T-cell (primary cell): Measurements from ENCODE around the gene KRTAP6-2. TPM values are rescaled to one million over a fixed set of nuclear protein-coding genes. Genes with fewer than 3 reads are reported as not detected.

Experiments used
- ATAC-seq, 4 experiments: fragments of 200-7000 bp in 3 of 4; fragments of 150-1000 bp in 1 of 4; cut with Tn5 transposase; replicated peaks in 1 of 4; 1 replicate in 3 of 4; 2 replicates in 1 of 4; pipeline ENCODE4 v1.10.0; 2021; ENCODE audit warnings: moderate library complexity in 3 of 4, mild to moderate bottlenecking in 2 of 4, moderate number of reproducible peaks in 1 of 4
- CTCF ChIA-PET, 2 donors: fragments of 300-600 bp; sonication (Branson Sonifier 250); formaldehyde crosslinking; loops; one replicate each; lab custom pipeline; 2022; ENCODE audit warnings: antibody characterized with exemption in 2 of 2; lab: Charles Lee
- POLR2A ChIA-PET, 2 donors: fragments of 300-600 bp; sonication (Branson Sonifier 250); formaldehyde crosslinking; loops; one replicate each; lab custom pipeline; 2022; ENCODE audit warnings: antibody characterized with exemption in 2 of 2; lab: Charles Lee
- DNase-seq, 35 experiments: peaks; one replicate each; pipeline versions ENCODE4 v3.0.0 to v3.0.0-alpha.2; 2013 to 2023
- H3K27ac ChIP-seq: one replicate; pipeline ENCODE4 v1.5.1; 2013; ENCODE audit warnings: low read length
- H3K27me3 ChIP-seq, 2 experiments: replicated peaks in 1 of 2; 1 replicate in 1 of 2; 2 replicates in 1 of 2; pipeline versions ENCODE4 v1.6.1 to v1.7.0; 2013; ENCODE audit warnings: low read length in 1 of 2, mixed read lengths in 1 of 2; ENCODE audit not compliant: control insufficient read depth in 2 of 2, insufficient read depth in 2 of 2; ENCODE audit errors: extremely low read depth in 1 of 2
- H3K36me3 ChIP-seq, 2 donors: 1 replicate in 1 of 2; 2 replicates in 1 of 2; pipeline versions ENCODE4 v1.6.1 to v1.7.0; 2013; ENCODE audit warnings: low read length in 1 of 2; ENCODE audit not compliant: control insufficient read depth in 2 of 2, insufficient read depth in 1 of 2; ENCODE audit errors: extremely low read depth in 1 of 2
- H3K4me1 ChIP-seq, 2 experiments: 1 replicate in 1 of 2; 2 replicates in 1 of 2; pipeline versions ENCODE4 v1.6.1 to v1.7.0; 2013; ENCODE audit warnings: low read length in 2 of 2, mixed read lengths in 1 of 2; ENCODE audit not compliant: insufficient read depth in 2 of 2, control insufficient read depth in 1 of 2; ENCODE audit errors: extremely low read depth in 1 of 2
- H3K4me3 ChIP-seq, 2 donors: 1 replicate in 1 of 2; 2 replicates in 1 of 2; pipeline versions ENCODE4 v1.5.1 to v1.7.0; 2013; ENCODE audit warnings: mild to moderate bottlenecking in 2 of 2, low read length in 1 of 2, moderate library complexity in 1 of 2; ENCODE audit not compliant: control insufficient read depth in 1 of 2; ENCODE audit errors: extremely low read depth in 1 of 2
- H3K9me3 ChIP-seq: 2 replicates; pipeline ENCODE4 v1.7.0; 2013
- H3K27ac Mint-ChIP-seq, 2 donors: one replicate each; pipeline ENCODE4 v1.8.0; 2020 to 2021; ENCODE audit warnings: mild to moderate bottlenecking in 2 of 2, mixed read lengths in 2 of 2
- H3K27me3 Mint-ChIP-seq, 2 donors: one replicate each; pipeline ENCODE4 v1.8.0; 2021 to 2022; ENCODE audit warnings: mixed read lengths in 2 of 2
- H3K36me3 Mint-ChIP-seq: one replicate; pipeline ENCODE4 v1.8.0; 2021; ENCODE audit warnings: mixed read lengths
- H3K4me1 Mint-ChIP-seq, 3 donors: one replicate each; pipeline ENCODE4 v1.8.0; 2020 to 2022; ENCODE audit warnings: mixed read lengths in 3 of 3, mild to moderate bottlenecking in 1 of 3
- H3K4me3 Mint-ChIP-seq, 3 donors: one replicate each; pipeline ENCODE4 v1.8.0; 2020 to 2022; ENCODE audit warnings: mild to moderate bottlenecking in 3 of 3, mixed read lengths in 3 of 3, moderate library complexity in 3 of 3
- H3K9me3 Mint-ChIP-seq, 3 donors: one replicate each; pipeline ENCODE4 v1.8.0; 2020 to 2022; ENCODE audit warnings: mixed read lengths in 3 of 3
- WGBS: methylation state at CpG from one replicate; pipeline ENCODE4 v1.1.5; 2013; ENCODE audit warnings: missing lambda C conversion rate; ENCODE audit not compliant: insufficient coverage; 5-methylcytosine and 5-hydroxymethylcytosine counted together
- total RNA-seq, 35 experiments: library from RNA in 6 of 35; stranded (reverse) in 6 of 35; fragments of 120-200 nt in 1 of 35; gene quantifications; one replicate each; pipeline versions ENCODE4 v1.2.1 to v1.2.4 and lab custom pipeline; 2013 to 2026

The KRTAP6-2 gene
- total RNA-seq, 5 donors from 2014 or later (not counting 1 experiment from before 2014, with no cell fraction given), result not detected

DNA sequence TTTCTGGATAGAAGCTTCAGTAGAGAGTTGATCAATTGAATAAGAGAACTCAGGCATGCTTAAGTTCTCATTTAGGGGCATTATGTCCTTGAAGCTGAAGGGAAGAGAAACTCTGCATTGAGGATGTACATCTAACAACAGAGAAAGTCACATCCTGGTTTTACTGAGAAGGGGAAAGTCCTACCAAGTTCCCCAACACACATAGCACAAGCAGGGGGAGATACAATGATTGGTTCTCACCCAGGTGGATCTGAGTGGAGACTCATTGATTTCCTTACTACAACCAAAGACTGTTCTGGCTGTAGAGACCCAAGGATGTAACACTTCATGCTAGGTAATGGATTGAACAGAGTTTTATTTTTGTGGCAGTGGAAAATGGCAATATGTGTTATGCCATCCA, 16.5 kb upstream of the KRTAP6-2 start:
- H3K27ac ChIP-seq, result no peak overlapping the region
- H3K36me3 ChIP-seq, result no peaks in the 10 kb centered on the region
- no peaks in the 10 kb centered on the region for H3K27me3 ChIP-seq
- ATAC-seq (no peak), DNase-seq (no peak)
- Mint-ChIP-seq H3K4me1 (no peaks in the 10 kb centered on the region), H3K27ac (no peak overlapping the region), H3K9me3 (peaks cover 4 to 5% (median 4%) of the 10 kb centered on the region in 3 donors), H3K27me3 (peaks cover 0 to 3% of the 10 kb centered on the region in 2 donors), H3K36me3 (no peaks in the 10 kb centered on the region), H3K4me3 (no peak overlapping the region)
- POLR2A ChIA-PET, result no interaction called here
- CTCF ChIA-PET, result no interaction called here
- no peaks in the 10 kb centered on the region for H3K4me1 ChIP-seq
- H3K9me3 ChIP-seq, result no peaks in the 10 kb centered on the region
- no peak overlapping the region for H3K4me3 ChIP-seq

DNA sequence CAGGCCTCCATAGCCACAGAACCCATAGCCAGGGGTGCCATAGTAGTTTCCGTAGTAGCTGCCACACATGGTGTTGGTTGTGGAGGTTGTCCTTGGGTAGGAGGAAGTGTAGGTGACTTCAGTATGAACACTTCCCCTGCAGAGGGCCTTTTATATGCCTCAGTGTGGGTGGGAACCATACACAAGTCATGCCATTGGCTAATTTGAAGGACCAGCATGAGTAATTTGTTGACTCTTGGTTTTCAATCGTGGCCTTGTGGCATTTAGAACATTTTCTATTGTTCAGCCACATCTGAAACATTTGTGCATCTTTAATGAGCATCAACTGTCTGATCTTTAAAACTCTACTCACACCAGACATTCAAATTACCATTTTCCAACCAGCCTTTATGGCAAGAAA, 15.1 kb upstream of the KRTAP6-2 start, which contains the start of gene KRTAP6-1:
TSS of gene KRTAP6-1 (minus strand) at position 95 of the 400 bp plus-strand sequence. CDS start at position 69, 26 bp downstream.
- Histone ChIP-seq H3K4me3 (no peak within 1 kb of the TSS), H3K27ac (no peak within 1 kb of the TSS), H3K27me3 (no peaks in the 10 kb centered on the region), H3K9me3 (no peaks in the 10 kb centered on the region), H3K36me3 (no peaks in the 10 kb centered on the region), H3K4me1 (no peaks in the 10 kb centered on the region)
- Mint-ChIP-seq H3K4me3 (no peak within 1 kb of the TSS), H3K36me3 (no peaks in the 10 kb centered on the region), H3K4me1 (no peaks in the 10 kb centered on the region), H3K27ac (no peak within 1 kb of the TSS), H3K27me3 (peaks cover 0 to 3% of the 10 kb centered on the region in 2 donors), H3K9me3 (peaks cover 4 to 5% (median 4%) of the 10 kb centered on the region in 3 donors)
- DNase-seq (no peak), ATAC-seq (no peak)
- 27% methylated on average over 1 of the region's 2 CpGs for WGBS
- CTCF ChIA-PET, result no interaction called here
- POLR2A ChIA-PET, result no interaction called here

GRCh38 chr21:30612132-30612531, 13.4 kb upstream of the KRTAP6-2 start:
- Histone ChIP-seq H3K9me3 (no peaks in the 10 kb centered on the region), H3K36me3 (no peaks in the 10 kb centered on the region), H3K27me3 (no peaks in the 10 kb centered on the region), H3K4me1 (no peaks in the 10 kb centered on the region), H3K4me3 (no peak overlapping the region), H3K27ac (no peak overlapping the region)
- Mint-ChIP-seq H3K4me1 (no peaks in the 10 kb centered on the region), H3K36me3 (no peaks in the 10 kb centered on the region), H3K27me3 (peaks cover 0 to 3% of the 10 kb centered on the region in 2 donors), H3K27ac (no peak overlapping the region), H3K4me3 (no peak overlapping the region), H3K9me3 (peaks cover 4 to 5% (median 4%) of the 10 kb centered on the region in 3 donors)
- ChIA-PET CTCF (no interaction called here), POLR2A (no interaction called here)
- ATAC-seq (no peak), DNase-seq (no peak)
- WGBS, result 100% methylated on average over 1 of the region's 2 CpGs

DNA sequence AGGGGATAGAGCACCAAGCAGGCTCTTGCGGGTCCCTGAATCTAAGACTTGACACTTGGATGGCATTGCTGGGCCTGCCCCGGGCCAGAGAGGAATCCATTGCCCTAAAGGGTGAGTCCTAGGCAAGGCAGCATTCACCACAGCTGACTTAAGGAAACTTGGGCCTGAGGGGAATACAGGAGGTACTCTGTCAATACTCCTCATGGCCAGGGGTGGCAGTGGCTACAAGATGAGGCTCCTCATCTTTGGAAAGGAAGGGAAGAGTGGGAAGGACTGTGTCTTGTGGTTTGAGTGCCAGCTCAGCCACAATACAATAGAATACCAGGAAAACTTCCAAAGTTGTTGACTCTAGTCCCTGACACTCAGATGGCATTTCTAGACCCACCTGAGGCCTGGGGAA, 7.3 kb upstream of the KRTAP6-2 start:
- no peak overlapping the region for H3K27ac Mint-ChIP-seq
- CTCF ChIA-PET, result no interaction called here
- 83% methylated on average over 2 of the region's 2 CpGs for WGBS
- Histone ChIP-seq H3K27me3 (no peaks in the 10 kb centered on the region), H3K4me1 (no peaks in the 10 kb centered on the region), H3K4me3 (no peak overlapping the region), H3K27ac (no peak overlapping the region), H3K36me3 (no peaks in the 10 kb centered on the region), H3K9me3 (no peaks in the 10 kb centered on the region)
- H3K9me3 Mint-ChIP-seq, result peaks cover 3 to 8% (median 4%) of the 10 kb centered on the region in 3 donors
- no peaks in the 10 kb centered on the region for H3K4me1 Mint-ChIP-seq
- POLR2A ChIA-PET, result no interaction called here
- no peak for DNase-seq
- H3K36me3 Mint-ChIP-seq, result no peaks in the 10 kb centered on the region
- no peak for ATAC-seq
- no peak overlapping the region for H3K4me3 Mint-ChIP-seq
- peaks cover 0 to 6% of the 10 kb centered on the region in 2 donors for H3K27me3 Mint-ChIP-seq

- Mint-ChIP-seq H3K4me1 (no peaks in the 10 kb centered on the region), H3K27ac (no peak within 1 kb of the TSS), H3K9me3 (peaks cover 0 to 6% (median 0%) of the 10 kb centered on the region in 3 donors), H3K36me3 (no peaks in the 10 kb centered on the region), H3K4me3 (no peak within 1 kb of the TSS), H3K27me3 (peaks cover 0 to 6% of the 10 kb centered on the region in 2 donors)
- POLR2A ChIA-PET, result no interaction called here
- WGBS, result no CpG with 5 or more reads among the region's 1 CpG
- Histone ChIP-seq H3K4me3 (no peak within 1 kb of the TSS), H3K27me3 (no peaks in the 10 kb centered on the region), H3K36me3 (no peaks in the 10 kb centered on the region), H3K27ac (no peak within 1 kb of the TSS), H3K4me1 (no peaks in the 10 kb centered on the region), H3K9me3 (no peaks in the 10 kb centered on the region)
- no peak for DNase-seq
- ATAC-seq, result no peak
- CTCF ChIA-PET, result interaction anchor here in 1 of 2 donors (0.5 kb wide), 1 partner anchor 72 kb away, joined by 3 read pairs; no protein-coding TSS in a partner anchor
Observed at GRCh38 chr21:30600787-30601186, 2.1 kb upstream of the KRTAP6-2 start, which contains the start of gene KRTAP22-1. TSS of gene KRTAP22-1 (plus strand) at chr21:30601087.

- CTCF ChIA-PET, result no interaction called here
- Mint-ChIP-seq H3K9me3 (peaks cover 0 to 3% (median 0%) of the 10 kb centered on the region in 3 donors), H3K4me3 (no peak within 1 kb of the TSS), H3K4me1 (no peaks in the 10 kb centered on the region), H3K36me3 (no peaks in the 10 kb centered on the region), H3K27ac (no peak within 1 kb of the TSS), H3K27me3 (no peaks in the 10 kb centered on the region)
- H3K4me1 ChIP-seq, result no peaks in the 10 kb centered on the region
- POLR2A ChIA-PET, result no interaction called here
- no peak within 1 kb of the TSS for H3K27ac ChIP-seq
- H3K4me3 ChIP-seq, result no peak within 1 kb of the TSS
- H3K9me3 ChIP-seq, result no peaks in the 10 kb centered on the region
- H3K27me3 ChIP-seq, result no peaks in the 10 kb centered on the region
- H3K36me3 ChIP-seq, result no peaks in the 10 kb centered on the region
- DNase-seq, result no peak
- no peak for ATAC-seq
- WGBS, result 78% methylated on average over 3 of the region's 4 CpGs
Observed at GRCh38 chr21:30592140-30592539, 6.6 kb downstream of the KRTAP6-2 start, which contains the start of gene KRTAP6-3. TSS of gene KRTAP6-3 (plus strand) at chr21:30592440. CDS start at chr21:30592446, 6 bp downstream.

DNA sequence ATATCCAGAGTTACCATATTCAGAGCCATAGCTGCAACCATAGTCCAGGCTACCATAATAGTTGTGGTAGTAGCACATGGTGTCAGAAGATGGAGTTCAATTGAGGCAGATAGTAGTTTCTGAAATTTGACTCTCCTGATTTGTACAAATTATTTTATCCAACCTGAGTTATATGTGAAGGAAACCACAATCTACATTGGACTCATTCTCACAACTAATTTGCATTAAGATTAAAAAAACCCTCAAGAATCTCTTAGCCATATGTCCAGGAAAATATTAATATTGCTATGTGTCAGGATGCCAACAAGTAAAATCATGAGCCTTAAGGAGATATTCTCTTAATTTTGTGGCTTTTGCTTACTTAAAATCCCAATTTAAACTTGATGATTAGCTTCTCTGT, 8.4 kb downstream of the KRTAP6-2 start, which contains the start of gene KRTAP22-2:
TSS of gene KRTAP22-2 (minus strand) at position 101 of the 400 bp plus-strand sequence.
- H3K36me3 ChIP-seq, result no peaks in the 10 kb centered on the region
- POLR2A ChIA-PET, result no interaction called here
- Mint-ChIP-seq H3K9me3 (peaks cover 0 to 3% (median 0%) of the 10 kb centered on the region in 3 donors), H3K4me3 (no peak within 1 kb of the TSS), H3K4me1 (no peaks in the 10 kb centered on the region), H3K36me3 (no peaks in the 10 kb centered on the region), H3K27ac (no peak within 1 kb of the TSS), H3K27me3 (no peaks in the 10 kb centered on the region)
- H3K4me3 ChIP-seq, result no peak within 1 kb of the TSS
- no peaks in the 10 kb centered on the region for H3K27me3 ChIP-seq
- CTCF ChIA-PET, result no interaction called here
- H3K9me3 ChIP-seq, result no peaks in the 10 kb centered on the region
- DNase-seq (no peak), ATAC-seq (no peak)
- H3K4me1 ChIP-seq, result no peaks in the 10 kb centered on the region
- H3K27ac ChIP-seq, result no peak within 1 kb of the TSS
